Stomach smooth muscle (tissue), 2 donors: Measurements from ENCODE around the gene NKX2-1.

Source experiments
- H3K27ac ChIP-seq: one replicate; pipeline ENCODE4 v1.7.0; 2013; ENCODE audit warnings: mild to moderate bottlenecking, low read length, inconsistent platforms
- H3K27me3 ChIP-seq, 2 donors: one replicate each; pipeline ENCODE4 v1.7.0; 2013; ENCODE audit warnings: low read length in 2 of 2; ENCODE audit not compliant: insufficient read depth in 2 of 2, control insufficient read depth in 1 of 2
- H3K36me3 ChIP-seq, 2 donors: one replicate each; pipeline ENCODE4 v1.7.0; 2013; ENCODE audit warnings: low read length in 2 of 2; ENCODE audit not compliant: control insufficient read depth in 2 of 2, insufficient read depth in 2 of 2
- H3K4me1 ChIP-seq: one replicate; pipeline ENCODE4 v1.7.0; 2013; ENCODE audit warnings: low read length; ENCODE audit not compliant: control insufficient read depth, insufficient read depth
- H3K4me3 ChIP-seq, 2 donors: one replicate each; pipeline ENCODE4 v1.7.0; 2013; ENCODE audit warnings: low read length in 2 of 2
- H3K9ac ChIP-seq, 2 donors: one replicate each; pipeline ENCODE4 v1.7.0; 2013; ENCODE audit warnings: low read length in 2 of 2, mild to moderate bottlenecking in 1 of 2
- H3K9me3 ChIP-seq, 2 donors: one replicate each; pipeline ENCODE4 v1.7.0; 2013; ENCODE audit warnings: low read length in 2 of 2; ENCODE audit not compliant: control insufficient read depth in 2 of 2
- donor health status: healthy.
- donor health status: Pancreatic carcinoma.

Gene NKX2-1

DNA sequence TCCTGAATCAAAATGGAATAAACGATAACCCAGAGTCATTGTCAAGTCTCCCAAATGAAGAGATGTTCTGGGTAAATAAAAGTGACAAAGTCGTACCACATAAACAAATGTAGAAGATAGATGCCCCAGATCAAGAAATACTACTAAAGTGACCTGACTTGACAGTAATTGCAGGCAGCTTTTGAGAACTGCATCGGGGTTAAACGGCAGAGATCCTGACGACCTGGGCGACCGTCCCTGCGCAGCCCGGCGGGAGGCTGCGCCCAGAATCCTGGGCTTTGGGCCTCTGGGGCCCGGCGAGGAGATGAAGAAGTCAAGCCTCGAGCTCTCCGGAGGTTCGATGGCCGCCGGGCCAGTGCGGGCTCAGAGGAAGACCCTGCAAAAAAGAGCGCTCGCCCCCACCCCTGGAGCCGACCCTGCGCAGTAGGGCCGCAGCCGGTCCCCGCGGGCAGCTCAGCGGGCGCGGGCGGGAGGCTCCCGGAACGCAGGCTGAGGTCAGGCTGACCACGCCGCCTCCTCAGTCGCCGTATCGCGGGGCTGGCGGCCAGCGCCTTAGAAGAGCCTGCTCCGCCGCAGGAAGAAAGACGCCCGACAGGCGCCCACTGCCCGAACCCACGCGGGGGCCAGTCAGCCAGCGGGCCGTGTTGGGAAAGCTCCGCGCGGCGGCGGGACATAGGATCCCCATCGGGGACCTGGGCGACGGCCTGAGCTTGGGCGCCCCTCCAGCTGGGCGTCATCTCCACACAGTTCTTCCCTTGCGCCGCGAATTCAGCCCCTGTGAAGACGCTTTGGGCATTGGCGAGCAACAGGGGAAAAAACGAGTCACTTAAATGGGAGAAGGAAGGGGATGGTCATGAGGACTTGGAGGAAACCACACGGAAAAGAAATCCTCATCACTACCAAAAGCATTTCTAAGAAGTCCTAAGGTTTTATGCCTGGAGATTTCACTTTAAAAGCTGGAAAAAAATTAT lies 16.0 kb downstream of the NKX2-1 start:
- no peaks in the 10 kb centered on the region for H3K36me3 ChIP-seq
- H3K27ac ChIP-seq: no peak overlapping the region
- H3K9ac ChIP-seq: no peak overlapping the region
- H3K4me3 ChIP-seq: no peak overlapping the region
- H3K27me3 ChIP-seq: peaks cover 52 to 75% of the 10 kb centered on the region in 2 donors
- H3K4me1 ChIP-seq: peaks cover 5% of the 10 kb centered on the region
- H3K9me3 ChIP-seq: no peaks in the 10 kb centered on the region

DNA sequence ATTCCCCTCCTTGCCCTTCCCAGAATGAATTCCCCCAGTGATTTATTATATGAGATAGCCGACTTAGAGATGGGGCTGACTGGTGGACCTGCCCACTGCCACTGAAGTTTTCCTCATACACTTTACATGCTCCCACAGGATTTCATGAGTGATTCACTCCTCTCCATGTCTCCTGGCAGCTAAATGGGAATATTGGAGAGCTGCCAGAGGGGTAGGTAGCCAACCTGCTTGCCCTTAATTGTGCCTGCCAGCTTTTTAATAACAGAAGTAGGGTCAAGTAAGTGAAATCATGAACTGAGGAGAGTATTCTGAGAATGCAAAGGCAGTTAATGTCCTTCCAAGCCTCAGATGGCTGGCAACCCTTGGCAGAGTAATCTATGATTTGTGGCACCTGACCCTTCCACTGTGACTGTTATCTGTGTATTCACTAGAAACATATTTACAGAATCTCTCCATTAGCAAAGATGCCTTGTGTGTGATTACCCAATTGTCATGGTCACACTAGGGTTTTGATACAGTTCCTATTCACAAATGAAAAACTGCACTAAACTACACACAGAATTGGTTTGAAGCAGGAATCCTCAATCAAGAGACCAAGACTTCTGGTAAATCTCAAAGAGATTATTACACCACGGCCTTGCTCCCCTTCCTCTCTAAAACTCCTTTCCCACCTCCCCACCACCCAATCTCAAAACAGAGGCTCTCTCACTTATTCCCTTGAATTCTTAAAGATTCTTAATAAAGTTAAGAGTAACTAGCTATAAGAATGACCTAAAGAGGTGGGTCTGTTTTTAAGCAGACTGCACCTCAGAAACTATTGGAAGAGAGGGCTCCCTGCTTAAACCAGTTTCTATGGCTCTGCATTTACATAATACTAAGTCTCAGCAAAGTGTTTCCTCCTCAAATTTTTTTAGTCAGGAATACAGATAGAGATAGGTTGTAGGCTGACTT lies 17.2 kb downstream of the NKX2-1 start:
- H3K9me3 ChIP-seq: no peaks in the 10 kb centered on the region
- H3K27me3 ChIP-seq: peaks cover 44 to 64% of the 10 kb centered on the region in 2 donors
- H3K36me3 ChIP-seq: no peaks in the 10 kb centered on the region
- no peak overlapping the region for H3K27ac ChIP-seq
- no peak overlapping the region for H3K9ac ChIP-seq
- no peak overlapping the region for H3K4me3 ChIP-seq
- H3K4me1 ChIP-seq: peaks cover 5% of the 10 kb centered on the region

DNA sequence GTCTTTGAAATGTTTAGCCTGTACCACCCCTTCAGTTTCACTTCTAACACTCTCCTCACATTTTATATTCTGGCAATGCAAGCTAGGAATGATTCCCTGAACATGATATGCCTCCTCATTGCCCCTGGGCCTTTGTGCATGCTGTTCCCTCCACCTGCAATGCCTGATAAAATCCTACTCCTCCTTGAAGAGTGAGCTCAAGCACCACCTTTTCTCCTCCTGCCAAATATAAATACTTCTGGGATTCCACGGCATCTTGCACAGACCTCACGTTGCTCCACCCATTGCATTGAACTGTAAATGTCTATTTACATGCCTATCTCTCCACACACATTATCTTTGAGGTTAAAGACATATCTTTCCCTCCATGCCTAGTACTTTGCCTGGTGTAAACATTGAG lies 21.1 kb downstream of the NKX2-1 start:
- Histone ChIP-seq H3K4me1 (no peaks in the 10 kb centered on the region), H3K27me3 (peaks cover 14 to 29% of the 10 kb centered on the region in 2 donors), H3K27ac (no peak overlapping the region), H3K4me3 (no peak overlapping the region), H3K9ac (no peak overlapping the region), H3K9me3 (no peaks in the 10 kb centered on the region), H3K36me3 (no peaks in the 10 kb centered on the region)

DNA sequence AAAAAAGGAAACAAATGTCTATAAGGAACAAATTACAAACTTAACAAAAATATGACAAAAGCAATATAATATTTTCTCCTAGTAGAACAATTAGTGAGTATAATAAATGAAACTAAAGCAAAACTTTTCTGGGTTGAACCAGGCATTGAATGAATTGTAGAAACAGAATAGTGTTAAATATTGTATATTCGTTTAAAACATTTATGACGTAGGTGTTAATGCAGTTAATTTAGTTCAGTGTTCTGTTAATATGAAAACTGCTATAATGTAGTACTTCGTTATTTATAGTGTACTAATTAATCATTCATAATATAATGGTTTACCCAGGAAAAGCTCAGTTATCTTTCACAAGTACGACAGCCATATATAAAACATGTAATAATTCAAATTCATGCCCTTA lies 23.7 kb downstream of the NKX2-1 start:
- Histone ChIP-seq H3K27me3 (peaks cover 5 to 21% of the 10 kb centered on the region in 2 donors), H3K4me1 (no peaks in the 10 kb centered on the region), H3K9me3 (no peaks in the 10 kb centered on the region), H3K27ac (no peak overlapping the region), H3K4me3 (no peak overlapping the region), H3K9ac (no peak overlapping the region), H3K36me3 (no peaks in the 10 kb centered on the region)

DNA sequence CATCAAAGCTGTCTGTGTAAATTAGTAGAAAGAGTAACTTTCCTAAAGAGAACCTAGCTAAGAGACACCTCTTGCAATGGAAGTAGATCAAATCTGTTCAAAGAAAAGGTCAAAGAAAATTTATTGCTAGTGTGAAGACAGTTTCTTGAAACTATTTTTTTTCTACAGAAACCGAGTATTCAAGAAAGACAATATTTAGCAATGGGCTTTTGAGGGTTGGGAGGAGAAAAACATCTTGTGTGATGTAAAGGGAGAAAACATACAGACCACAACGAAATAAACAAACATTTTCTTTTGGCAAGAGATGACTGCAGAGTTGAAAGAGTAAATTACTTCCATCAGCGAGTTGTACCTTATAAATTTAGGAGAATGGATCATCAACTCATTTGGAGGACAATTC lies 24.4 kb downstream of the NKX2-1 start:
- Histone ChIP-seq H3K4me1 (no peaks in the 10 kb centered on the region), H3K27ac (no peak overlapping the region), H3K36me3 (no peaks in the 10 kb centered on the region), H3K9me3 (no peaks in the 10 kb centered on the region), H3K4me3 (no peak overlapping the region), H3K27me3 (peaks cover 5 to 21% of the 10 kb centered on the region in 2 donors), H3K9ac (no peak overlapping the region)

DNA sequence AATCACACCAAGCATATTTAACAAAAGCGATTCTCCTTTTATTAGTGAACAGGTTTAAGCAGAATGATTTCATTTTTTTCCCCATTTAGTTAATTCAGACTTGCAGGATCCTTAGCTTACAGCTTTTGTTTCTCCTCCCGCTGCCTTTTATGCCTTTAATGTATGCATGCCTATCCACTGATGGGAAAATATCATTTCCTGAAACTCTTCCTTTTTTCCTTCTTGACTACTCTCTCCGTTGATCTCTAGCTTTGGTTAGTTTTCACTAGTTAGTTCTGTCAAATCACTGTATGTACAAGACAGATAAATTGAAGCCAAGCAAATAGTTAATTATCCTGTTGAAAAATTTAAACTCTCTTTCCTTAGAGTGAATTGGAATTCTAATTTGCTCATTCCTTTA lies 26.3 kb downstream of the NKX2-1 start:
- Histone ChIP-seq H3K9me3 (no peaks in the 10 kb centered on the region), H3K27me3 (peaks cover 8 to 18% of the 10 kb centered on the region in 2 donors), H3K4me3 (no peak overlapping the region), H3K27ac (no peak overlapping the region), H3K4me1 (no peaks in the 10 kb centered on the region), H3K9ac (no peak overlapping the region), H3K36me3 (no peaks in the 10 kb centered on the region)

DNA sequence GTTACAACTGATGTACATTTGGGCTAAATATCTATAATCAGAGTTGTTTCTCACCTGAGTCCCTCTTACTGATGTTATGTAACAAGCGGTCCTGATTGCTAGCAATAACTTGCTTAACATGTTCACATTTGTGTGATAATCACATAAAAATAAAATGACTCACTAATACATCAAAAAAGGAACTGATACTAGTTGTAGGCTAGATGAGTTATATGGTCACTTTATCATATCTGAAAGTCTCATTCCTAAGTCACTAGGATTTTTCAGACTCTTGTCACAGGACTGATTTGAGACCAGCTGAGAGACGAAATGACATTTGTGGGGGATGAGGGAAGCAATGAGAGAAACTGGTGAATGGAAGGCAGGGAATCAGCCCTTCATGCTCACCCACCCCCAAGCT lies 34.3 kb downstream of the NKX2-1 start:
- no peak overlapping the region for H3K4me3 ChIP-seq
- no peak overlapping the region for H3K9ac ChIP-seq
- H3K4me1 ChIP-seq: no peaks in the 10 kb centered on the region
- H3K9me3 ChIP-seq: no peaks in the 10 kb centered on the region
- H3K27me3 ChIP-seq: peaks cover 5 to 9% of the 10 kb centered on the region in 2 donors
- no peaks in the 10 kb centered on the region for H3K36me3 ChIP-seq
- H3K27ac ChIP-seq: no peak overlapping the region

DNA sequence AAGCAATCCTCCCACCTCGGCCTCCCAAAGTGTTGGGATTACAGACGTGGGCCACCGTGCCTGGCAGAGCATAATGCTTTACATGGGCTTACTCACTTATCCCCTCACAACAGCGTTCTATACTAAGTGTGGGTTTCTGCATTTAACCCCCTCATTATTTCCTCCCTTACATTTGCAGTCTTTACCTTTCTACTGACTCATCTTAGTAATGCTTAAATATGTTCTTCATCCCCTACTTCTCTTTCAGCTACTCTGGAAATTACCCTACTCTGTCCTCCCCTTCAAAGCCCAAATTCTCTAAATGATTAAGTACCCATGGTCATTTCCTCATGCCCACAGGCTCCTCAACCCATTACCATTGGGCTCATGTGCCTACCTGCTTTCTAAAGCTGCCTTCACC lies 40.7 kb downstream of the NKX2-1 start:
- Histone ChIP-seq H3K27ac (no peak overlapping the region), H3K27me3 (peaks cover 2 to 6% of the 10 kb centered on the region in 2 donors), H3K36me3 (no peaks in the 10 kb centered on the region), H3K4me1 (no peaks in the 10 kb centered on the region), H3K9ac (no peak overlapping the region), H3K9me3 (no peaks in the 10 kb centered on the region), H3K4me3 (no peak overlapping the region)

DNA sequence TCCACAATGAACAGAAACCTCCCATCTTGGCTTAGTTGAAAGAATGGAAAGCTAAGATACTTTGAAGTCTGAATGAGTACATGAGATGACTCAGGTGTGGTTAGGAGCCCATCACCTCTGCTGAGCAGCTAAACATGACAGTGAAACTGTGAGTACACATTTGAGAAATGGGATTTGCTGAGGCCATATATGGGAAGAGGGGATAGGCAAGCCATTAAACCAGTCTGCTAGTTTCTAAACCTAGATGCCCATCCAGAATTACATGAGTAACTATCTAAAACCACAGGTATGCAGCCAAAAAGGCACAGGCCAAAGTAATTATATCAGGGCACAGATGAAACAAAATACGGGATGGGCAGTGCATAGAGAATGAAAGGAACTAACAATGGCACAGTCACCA lies 41.2 kb downstream of the NKX2-1 start:
- peaks cover 2 to 6% of the 10 kb centered on the region in 2 donors for H3K27me3 ChIP-seq
- H3K4me3 ChIP-seq: no peak overlapping the region
- H3K9me3 ChIP-seq: no peaks in the 10 kb centered on the region
- H3K36me3 ChIP-seq: no peaks in the 10 kb centered on the region
- H3K9ac ChIP-seq: no peak overlapping the region
- H3K27ac ChIP-seq: no peak overlapping the region
- no peaks in the 10 kb centered on the region for H3K4me1 ChIP-seq

DNA sequence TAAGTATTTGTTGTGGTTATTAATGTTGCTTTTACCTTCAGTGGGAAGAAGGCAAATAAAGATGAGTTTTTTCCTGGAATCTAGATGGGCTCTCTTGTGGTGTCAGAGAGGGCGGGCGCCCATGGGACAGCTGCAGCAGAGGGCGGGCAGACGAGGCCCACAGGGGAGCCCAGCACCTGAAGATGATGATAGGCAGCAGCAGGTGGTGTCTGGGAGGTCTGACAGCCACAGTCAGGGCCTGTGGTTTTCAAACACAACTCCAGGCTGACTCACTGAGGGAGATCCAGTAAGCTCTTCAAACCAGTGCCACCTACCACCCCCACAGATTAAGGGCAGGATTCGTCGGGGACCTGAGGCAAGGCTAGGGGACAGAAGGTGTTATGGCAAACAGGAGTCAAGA lies 42.8 kb downstream of the NKX2-1 start:
- H3K36me3 ChIP-seq: no peaks in the 10 kb centered on the region
- no peak overlapping the region for H3K27ac ChIP-seq

More for the DNA sequence above, 42.8 kb downstream of the NKX2-1 start:
- Histone ChIP-seq H3K9me3 (no peaks in the 10 kb centered on the region), H3K9ac (no peak overlapping the region), H3K4me3 (no peak overlapping the region), H3K4me1 (no peaks in the 10 kb centered on the region), H3K27me3 (peaks cover 2 to 6% of the 10 kb centered on the region in 2 donors)
